ENCODE results near the gene AIFM3.

The AIFM3 gene

GRCh38 chr22:20996598-20997535 is 29.8 kb downstream of the AIFM3 start:
- TF ChIP-seq CTCF (conservative IDR thresholded peaks at IDR 0.05; ENCODE audit: control insufficient read depth, insufficient read depth, low read depth, low read length): no peak
- DNase-seq (ENCODE audit: low read depth): no peak
- no peak overlapping the region for H3K4me3 ChIP-seq (ENCODE audit: control insufficient read depth, low read depth, low read length)

- no peak for DNase-seq (ENCODE audit: low read depth)
- H3K4me3 ChIP-seq (ENCODE audit: control insufficient read depth, low read depth, low read length): no peak overlapping the region
- TF ChIP-seq CTCF (conservative IDR thresholded peaks at IDR 0.05; ENCODE audit: control insufficient read depth, insufficient read depth, low read depth, low read length): no peak
These were observed 30.6 kb downstream of the AIFM3 start for GRCh38 chr22:20997536-20998257.

- no peak for TF ChIP-seq CTCF (conservative IDR thresholded peaks at IDR 0.05; ENCODE audit: control insufficient read depth, insufficient read depth, low read depth, low read length)
- DNase-seq (ENCODE audit: low read depth): peak; percentile 51
- no peak overlapping the region for H3K4me3 ChIP-seq (ENCODE audit: control insufficient read depth, low read depth, low read length)
These were observed 31.6 kb downstream of the AIFM3 start for GRCh38 chr22:20998411-20999336.

GRCh38 chr22:20999350-21000206 is 32.5 kb downstream of the AIFM3 start:
- no peak overlapping the region for H3K4me3 ChIP-seq (ENCODE audit: control insufficient read depth, low read depth, low read length)
- DNase-seq (ENCODE audit: low read depth): no peak

GRCh38 chr22:21000207-21000986 is 33.3 kb downstream of the AIFM3 start:
- DNase-seq (ENCODE audit: low read depth): no peak
- TF ChIP-seq CTCF (conservative IDR thresholded peaks at IDR 0.05; ENCODE audit: control insufficient read depth, insufficient read depth, low read depth, low read length): no peak
- peak overlapping the region; percentile 85 for H3K4me3 ChIP-seq (ENCODE audit: control insufficient read depth, low read depth, low read length)

More at GRCh38 chr22:20999350-21000206, 32.5 kb downstream of the AIFM3 start:
- no peak for TF ChIP-seq CTCF (conservative IDR thresholded peaks at IDR 0.05; ENCODE audit: control insufficient read depth, insufficient read depth, low read depth, low read length)
